HG03196 (cell line): ENCODE data around the gene LDB2.

Experiments used
- ATAC-seq: cut with Tn5 transposase; IDR thresholded peaks from one replicate; pipeline ENCODE4 v1.9.1; 2021; ENCODE audit not compliant: unreplicated experiment

LDB2 gene

GRCh38 chr4:16692961-16693506, 205.4 kb downstream of the LDB2 start:
- ATAC-seq: no peak

- ATAC-seq: no peak
Observed at GRCh38 chr4:16692524-16692923, 205.9 kb downstream of the LDB2 start.

GRCh38 chr4:16692046-16692445, 206.4 kb downstream of the LDB2 start:
- no peak for ATAC-seq

GRCh38 chr4:16691450-16691849, 207.0 kb downstream of the LDB2 start:
- no peak for ATAC-seq

- ATAC-seq: no peak
Observed at GRCh38 chr4:16687845-16688244, 210.6 kb downstream of the LDB2 start.

DNA sequence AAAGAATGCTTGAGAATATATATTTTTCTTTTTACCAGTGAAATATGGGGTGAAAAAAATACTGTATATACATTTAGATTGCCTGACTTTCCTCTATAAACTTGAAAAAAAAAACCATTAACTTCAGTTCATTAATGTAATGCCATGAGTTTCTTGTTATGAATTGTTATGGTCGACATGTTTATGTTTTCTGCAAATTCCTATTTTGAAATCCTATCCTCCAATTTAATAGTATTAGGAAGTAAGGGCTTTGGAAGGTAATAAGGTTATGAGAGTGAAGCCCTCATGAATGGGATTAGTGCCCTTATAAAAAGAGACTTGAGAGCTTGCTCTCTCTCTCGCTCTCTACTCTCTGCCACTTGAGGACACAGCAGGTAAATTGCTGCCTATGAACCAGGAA, 211.4 kb downstream of the LDB2 start:
- no peak for ATAC-seq

GRCh38 chr4:16686195-16686594, 212.2 kb downstream of the LDB2 start:
- ATAC-seq: no peak

GRCh38 chr4:16685536-16685935, 212.9 kb downstream of the LDB2 start:
- no peak for ATAC-seq

DNA sequence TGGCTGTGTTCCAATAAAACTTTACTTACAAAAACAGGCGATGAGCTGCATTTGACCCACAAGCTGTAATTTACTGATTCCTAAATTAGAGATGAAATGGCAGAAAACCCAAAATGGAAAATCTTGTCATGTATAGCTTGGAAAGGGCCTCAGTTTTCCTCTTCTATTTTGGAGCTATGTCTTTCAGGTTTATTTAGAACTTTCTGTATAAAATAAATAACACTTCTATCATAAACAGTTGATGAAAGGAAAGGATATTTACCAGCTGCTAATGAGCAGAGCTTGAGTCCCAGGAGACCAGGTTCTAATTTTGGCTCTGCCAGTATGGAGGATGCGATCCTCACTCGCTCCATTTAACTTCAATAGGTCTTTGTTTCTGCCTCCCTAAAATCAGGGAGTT, 213.5 kb downstream of the LDB2 start:
- no peak for ATAC-seq

DNA sequence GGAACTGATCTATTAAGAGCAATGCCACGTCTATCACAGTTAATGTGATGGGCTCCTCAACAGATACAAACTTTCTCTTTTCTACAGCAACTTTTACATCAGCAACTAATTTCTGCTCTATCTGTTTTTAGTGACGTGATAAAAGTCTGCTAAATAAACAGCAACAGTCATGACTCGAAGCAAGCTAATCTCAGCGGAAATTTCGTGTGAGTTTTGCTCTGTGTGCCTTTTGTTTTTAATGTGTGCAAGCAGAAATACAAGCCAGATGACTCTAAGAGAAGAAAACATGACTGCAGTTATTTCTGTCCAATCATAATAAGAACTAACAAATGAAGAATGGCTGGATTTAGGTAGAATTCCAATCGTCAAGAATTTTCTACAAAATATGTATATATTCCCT, 214.3 kb downstream of the LDB2 start:
- no peak for ATAC-seq

GRCh38 chr4:16682975-16683374, 215.5 kb downstream of the LDB2 start:
- no peak for ATAC-seq

- ATAC-seq: no peak
Observed at GRCh38 chr4:16677001-16677944, 221.2 kb downstream of the LDB2 start.

DNA sequence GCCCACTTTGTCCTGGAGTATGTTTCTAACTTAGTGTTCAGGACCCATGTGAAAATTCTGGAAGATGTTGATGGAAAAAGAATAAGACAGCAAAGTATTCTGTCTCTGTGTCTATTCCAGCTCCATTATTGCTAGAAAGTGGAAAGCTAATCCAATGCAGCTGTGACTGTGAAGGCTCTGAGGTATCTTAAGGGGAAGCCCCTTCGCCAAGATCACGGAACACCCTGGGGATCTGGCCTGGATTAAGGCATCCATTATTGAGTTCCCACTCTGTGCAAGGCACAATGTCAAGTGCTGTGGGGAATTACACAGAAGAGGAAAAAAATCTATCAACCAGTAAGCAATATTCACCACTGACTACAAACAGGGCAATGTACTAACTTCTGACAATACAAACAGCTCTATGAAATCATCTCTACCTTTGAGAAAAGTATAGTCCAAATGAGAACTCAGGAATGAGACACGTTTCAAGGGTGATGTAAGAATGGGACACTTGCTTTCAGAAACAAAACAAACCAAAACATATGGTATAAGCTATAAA, 222.1 kb downstream of the LDB2 start:
- ATAC-seq: no peak

- no peak for ATAC-seq
Observed at GRCh38 chr4:16674082-16674481, 224.4 kb downstream of the LDB2 start.

DNA sequence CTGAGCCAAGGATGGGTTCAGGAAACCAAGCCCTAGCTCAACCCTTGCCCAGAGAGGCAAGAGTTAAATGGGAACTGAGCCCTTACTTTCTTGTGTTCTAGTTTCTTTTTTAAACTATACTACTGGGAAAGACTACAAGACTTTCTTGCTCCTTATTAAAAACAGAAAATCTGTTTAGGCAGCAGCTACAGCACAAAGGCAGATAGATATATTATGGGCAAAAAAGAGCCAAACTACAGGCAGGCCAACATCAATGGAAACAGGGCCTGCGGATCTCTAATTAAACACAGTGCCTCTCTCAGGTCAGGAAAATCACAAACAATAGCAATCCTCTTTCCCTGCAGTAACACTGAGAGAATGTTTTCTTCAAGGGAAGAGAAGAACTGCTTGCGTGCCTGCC, 226.0 kb downstream of the LDB2 start:
- ATAC-seq: no peak

- no peak for ATAC-seq
Observed at GRCh38 chr4:16671741-16672140, 226.7 kb downstream of the LDB2 start.

GRCh38 chr4:16670727-16671126, 227.7 kb downstream of the LDB2 start:
- ATAC-seq: no peak

GRCh38 chr4:16669036-16669435, 229.4 kb downstream of the LDB2 start:
- ATAC-seq: no peak

GRCh38 chr4:16668488-16668887, 230.0 kb downstream of the LDB2 start:
- no peak for ATAC-seq

GRCh38 chr4:16667464-16667863, 231.0 kb downstream of the LDB2 start:
- no peak for ATAC-seq

GRCh38 chr4:16665942-16666551, 232.4 kb downstream of the LDB2 start:
- no peak for ATAC-seq

GRCh38 chr4:16663732-16664131, 234.7 kb downstream of the LDB2 start:
- ATAC-seq: no peak
